Gastroesophageal sphincter (tissue), 4 donors: ENCODE measurements around the gene RRP9. TPM values are rescaled to one million over a fixed set of nuclear protein-coding genes. Genes with fewer than 3 reads are reported as not detected.

ENCODE experiments used
- ATAC-seq: fragments of 150-250 bp; one replicate; pipeline ENCODE4 v1.9.1; 2016; ENCODE audit warnings: mild to moderate bottlenecking, moderate library complexity
- H3K27ac ChIP-seq, 4 donors: fragments of 200-600 bp; sonication (generic) in 3 of 4; 1 replicate in 3 of 4; 2 replicates in 1 of 4; pipeline ENCODE4 v1.5.1; 2016 to 2019
- H3K27me3 ChIP-seq: fragments of 200-600 bp; sonication (generic); one replicate; pipeline ENCODE4 v1.5.1; 2019
- H3K36me3 ChIP-seq, 2 donors: fragments of 200-600 bp; sonication (generic); one replicate each; pipeline ENCODE4 v1.5.1; 2019; ENCODE audit warnings: control low read depth in 1 of 2
- H3K4me1 ChIP-seq, 3 donors: fragments of 200-600 bp; sonication (generic); 1 replicate in 2 of 3; 2 replicates in 1 of 3; pipeline ENCODE4 v1.5.1; 2016 to 2019; ENCODE audit warnings: control low read depth in 2 of 3
- H3K4me3 ChIP-seq, 2 donors: fragments of 200-600 bp; sonication (generic); one replicate each; pipeline ENCODE4 v1.5.1; 2019; ENCODE audit warnings: mild to moderate bottlenecking in 1 of 2, moderate library complexity in 1 of 2
- H3K9me3 ChIP-seq, 3 donors: fragments of 200-600 bp; sonication (generic); one replicate each; pipeline ENCODE4 v1.5.1; 2017 to 2019; ENCODE audit warnings: control low read depth in 2 of 3
- EP300 ChIP-seq: sonication (generic); formaldehyde crosslinking; IDR thresholded peaks from one replicate; pipeline ENCODE4 v1.6.1; 2017; ENCODE audit warnings: antibody characterized with exemption, mild to moderate bottlenecking
- POLR2A ChIP-seq, 2 donors: fragments of 450-650 bp; IDR thresholded peaks; one replicate each; pipeline ENCODE4 v1.6.1; 2017; ENCODE audit warnings: antibody characterized with exemption in 2 of 2, mild to moderate bottlenecking in 2 of 2, moderate library complexity in 1 of 2
- POLR2AphosphoS5 ChIP-seq: sonication (generic); formaldehyde crosslinking; IDR thresholded peaks from one replicate; pipeline ENCODE4 v1.6.1; 2017; ENCODE audit warnings: antibody characterized with exemption
- WGBS, 2 donors: methylation state at CpG; one replicate each; pipeline ENCODE4 v1.1.5; 2018; ENCODE audit warnings: low coverage in 1 of 2; 5-methylcytosine and 5-hydroxymethylcytosine counted together
- total RNA-seq, 4 donors: library from RNA; depleted of rRNA; stranded (reverse); fragments of >200 nt; gene quantifications; one replicate each; pipeline ENCODE4 v1.1.0, GENCODE V29; 2016
- TF ChIP-seq, protein P1 (sequence below), 4 experiments: fragments of 200-600 bp in 2 of 4; fragments of 450-650 bp in 2 of 4; sonication (generic) in 1 of 4; IDR thresholded peaks; one replicate each; pipeline ENCODE4 v1.5.1; 2017 to 2019; ENCODE audit warnings: antibody characterized with exemption in 4 of 4, mild to moderate bottlenecking in 2 of 4, moderate library complexity in 2 of 4

RRP9 gene
- total RNA-seq, 4 donors from 2014 or later: 5.3 to 14.8 (median 10.9) TPM

DNA sequence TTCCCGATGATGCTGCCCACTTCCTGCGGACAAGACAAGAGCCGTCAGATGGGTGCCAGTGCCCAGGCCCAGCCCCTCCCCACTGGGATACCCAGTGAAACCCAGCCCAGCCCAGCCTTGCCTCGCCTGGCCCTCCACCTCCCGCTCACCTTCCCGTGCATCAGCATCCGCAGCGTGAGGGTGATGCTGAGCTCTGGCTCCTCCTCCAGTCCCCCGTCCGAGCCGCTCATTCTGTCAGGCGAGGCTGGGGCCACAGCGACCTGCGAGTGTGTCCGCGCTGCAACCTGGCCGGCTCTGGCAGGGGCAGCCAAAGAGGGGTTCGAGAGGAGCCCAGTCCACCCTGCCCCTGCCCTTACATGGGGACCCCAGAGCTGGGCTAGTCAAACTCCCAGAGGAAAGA is 19.3 kb upstream of the RRP9 start:
- ATAC-seq: no peak
- peaks cover 0 to 59% (median 18%) of the 10 kb centered on the region in 3 donors for H3K4me1 ChIP-seq
- H3K9me3 ChIP-seq: no peaks in the 10 kb centered on the region

DNA sequence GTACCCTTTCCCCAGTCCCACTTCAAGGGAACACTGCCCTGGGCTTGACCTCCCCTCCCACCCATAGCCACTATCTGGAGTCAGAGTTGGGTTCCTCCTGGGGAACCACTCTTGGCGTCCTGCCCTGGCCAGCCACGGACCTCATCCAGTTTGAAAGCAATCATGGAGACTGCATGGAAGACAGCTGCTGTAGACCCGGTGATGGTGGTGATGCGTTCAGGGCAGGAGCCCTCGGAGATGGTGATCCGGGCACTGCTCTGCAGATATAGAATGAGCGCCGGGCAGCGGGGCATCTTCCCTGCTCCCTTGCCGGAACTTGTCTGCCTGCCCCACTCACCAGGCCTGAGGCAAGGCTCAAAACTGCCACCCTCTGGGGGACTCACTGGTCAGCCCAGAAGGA is 18.7 kb upstream of the RRP9 start:
- H3K27me3 ChIP-seq: no peaks in the 10 kb centered on the region
- WGBS, 2 donors: no CpG with 5 or more reads among the region's 10 CpGs
- no peaks in the 10 kb centered on the region for H3K9me3 ChIP-seq
- H3K4me1 ChIP-seq: peaks cover 0 to 59% (median 15%) of the 10 kb centered on the region in 3 donors
- no peak overlapping the region for H3K4me3 ChIP-seq
- no peak for TF ChIP-seq POLR2AphosphoS5
- no peak for TF ChIP-seq POLR2A (IDR thresholded peaks at IDR 0.05)
- TF ChIP-seq, protein P1, sequence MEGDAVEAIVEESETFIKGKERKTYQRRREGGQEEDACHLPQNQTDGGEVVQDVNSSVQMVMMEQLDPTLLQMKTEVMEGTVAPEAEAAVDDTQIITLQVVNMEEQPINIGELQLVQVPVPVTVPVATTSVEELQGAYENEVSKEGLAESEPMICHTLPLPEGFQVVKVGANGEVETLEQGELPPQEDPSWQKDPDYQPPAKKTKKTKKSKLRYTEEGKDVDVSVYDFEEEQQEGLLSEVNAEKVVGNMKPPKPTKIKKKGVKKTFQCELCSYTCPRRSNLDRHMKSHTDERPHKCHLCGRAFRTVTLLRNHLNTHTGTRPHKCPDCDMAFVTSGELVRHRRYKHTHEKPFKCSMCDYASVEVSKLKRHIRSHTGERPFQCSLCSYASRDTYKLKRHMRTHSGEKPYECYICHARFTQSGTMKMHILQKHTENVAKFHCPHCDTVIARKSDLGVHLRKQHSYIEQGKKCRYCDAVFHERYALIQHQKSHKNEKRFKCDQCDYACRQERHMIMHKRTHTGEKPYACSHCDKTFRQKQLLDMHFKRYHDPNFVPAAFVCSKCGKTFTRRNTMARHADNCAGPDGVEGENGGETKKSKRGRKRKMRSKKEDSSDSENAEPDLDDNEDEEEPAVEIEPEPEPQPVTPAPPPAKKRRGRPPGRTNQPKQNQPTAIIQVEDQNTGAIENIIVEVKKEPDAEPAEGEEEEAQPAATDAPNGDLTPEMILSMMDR (IDR thresholded peaks at IDR 0.05): no peak
- no peak for TF ChIP-seq EP300
- ATAC-seq: no peak
- H3K27ac ChIP-seq: no peak overlapping the region
- H3K36me3 ChIP-seq: peaks cover 0 to 44% of the 10 kb centered on the region in 2 donors

More for the DNA sequence above, 19.3 kb upstream of the RRP9 start:
- Histone ChIP-seq H3K27me3 (no peaks in the 10 kb centered on the region), H3K4me3 (no peak overlapping the region), H3K27ac (no peak overlapping the region), H3K36me3 (peaks cover 0 to 44% of the 10 kb centered on the region in 2 donors)
- TF ChIP-seq EP300 (no peak), POLR2AphosphoS5 (no peak), POLR2A (IDR thresholded peaks at IDR 0.05) (no peak)
- TF ChIP-seq, protein P1 (IDR thresholded peaks at IDR 0.05): no peak
- WGBS, 2 donors: no CpG with 5 or more reads among the region's 18 CpGs

DNA sequence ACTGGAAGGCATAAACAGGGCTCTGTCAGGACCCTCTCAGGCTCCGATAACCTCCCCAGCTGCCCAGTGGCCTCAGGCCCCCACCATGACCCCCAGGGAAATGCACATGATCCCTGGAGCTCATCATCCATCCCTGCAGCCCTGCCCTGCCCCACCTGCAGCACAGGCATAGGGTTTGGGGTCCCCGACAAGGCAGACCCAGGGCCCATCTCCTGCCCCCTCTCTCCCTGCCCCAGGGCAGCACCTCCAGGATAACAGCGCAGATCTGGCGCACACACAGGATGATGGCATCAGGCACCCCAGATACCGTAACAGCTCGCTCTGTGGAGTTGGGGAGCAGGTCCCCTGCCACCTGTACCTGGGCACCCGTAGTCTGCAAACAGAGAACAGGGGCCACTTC is 17.9 kb upstream of the RRP9 start:
- no peak overlapping the region for H3K27ac ChIP-seq
- TF ChIP-seq, protein P1 (IDR thresholded peaks at IDR 0.05): no peak
- no peak for TF ChIP-seq POLR2A (IDR thresholded peaks at IDR 0.05)
- TF ChIP-seq EP300: no peak
- no peak for TF ChIP-seq POLR2AphosphoS5
- H3K4me3 ChIP-seq: no peak overlapping the region
- WGBS, 2 donors: 100% methylated on average over 1 of the region's 7 CpGs; no CpG with 5 or more reads in 1 of the 2 donors
- no peaks in the 10 kb centered on the region for H3K9me3 ChIP-seq
- peaks cover 0 to 44% of the 10 kb centered on the region in 2 donors for H3K36me3 ChIP-seq
- H3K27me3 ChIP-seq: no peaks in the 10 kb centered on the region
- no peak for ATAC-seq
- peaks cover 0 to 56% (median 8%) of the 10 kb centered on the region in 3 donors for H3K4me1 ChIP-seq

DNA sequence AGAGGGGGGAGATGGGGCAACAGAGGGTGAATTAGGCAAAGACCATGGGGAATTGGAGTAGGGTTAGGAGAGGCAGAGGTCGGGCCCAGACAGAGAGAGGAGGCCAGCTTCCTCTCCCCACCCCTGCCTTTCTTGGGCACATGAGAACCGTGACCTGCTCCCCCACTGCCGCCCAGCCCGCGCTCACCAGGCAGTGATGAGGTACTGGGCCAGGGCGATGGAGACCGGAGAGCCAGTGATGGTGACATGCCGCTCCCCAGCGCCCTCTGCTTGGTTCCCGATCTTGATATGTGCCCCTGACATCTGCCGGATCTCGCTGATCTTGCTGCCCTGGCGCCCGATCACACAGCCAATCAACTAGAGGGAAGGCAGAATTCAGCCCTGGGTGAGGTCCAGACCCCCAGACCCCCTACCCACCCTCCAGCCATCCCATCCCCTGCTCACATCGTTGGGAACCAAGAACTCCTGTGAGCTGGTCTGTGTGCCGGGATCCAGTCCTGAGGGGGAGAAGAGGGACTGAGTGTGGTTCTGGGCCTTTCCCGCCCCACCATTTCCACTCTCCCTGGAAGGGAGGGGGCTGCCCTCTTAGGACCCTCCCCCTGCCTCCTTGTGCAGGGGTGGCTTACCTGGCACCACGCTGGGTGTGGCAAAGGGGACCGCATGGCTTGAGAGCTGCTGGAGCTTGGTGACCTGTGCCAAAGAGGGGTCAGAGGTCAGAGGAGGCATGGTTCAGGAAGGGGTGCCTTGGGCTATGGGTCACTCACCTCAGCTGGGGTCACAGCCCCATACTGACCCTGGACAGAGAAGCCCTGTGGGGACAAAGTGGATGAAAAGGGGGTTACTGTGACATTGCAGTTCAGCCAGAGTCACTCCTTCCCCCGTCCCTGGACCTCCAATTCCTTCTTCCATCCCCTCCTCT is 17.2 kb upstream of the RRP9 start:
- no peaks in the 10 kb centered on the region for H3K27me3 ChIP-seq
- H3K36me3 ChIP-seq: peaks cover 0 to 44% of the 10 kb centered on the region in 2 donors
- H3K4me3 ChIP-seq: no peak overlapping the region
- TF ChIP-seq EP300: no peak
- no peak for TF ChIP-seq POLR2AphosphoS5
- TF ChIP-seq POLR2A (IDR thresholded peaks at IDR 0.05): no peak
- TF ChIP-seq, protein P1 (IDR thresholded peaks at IDR 0.05): no peak
- no peaks in the 10 kb centered on the region for H3K9me3 ChIP-seq
- 93 to 94% methylated on average over 8 to 11 of the region's 20 CpGs for WGBS, 2 donors
- H3K27ac ChIP-seq: no peak overlapping the region
- H3K4me1 ChIP-seq: peaks cover 0 to 48% (median 7%) of the 10 kb centered on the region in 3 donors
- no peak for ATAC-seq
